CD4-positive, alpha-beta T cell (primary cell): ENCODE measurements around the gene PDZD4. TPM values are rescaled to one million over a fixed set of nuclear protein-coding genes. Genes with fewer than 3 reads are reported as not detected.

Experiments
- ATAC-seq: fragments of 200-7000 bp; cut with Tn5 transposase; one replicate; pipeline ENCODE4 v1.10.0; 2022; ENCODE audit warnings: mild to moderate bottlenecking; ENCODE audit not compliant: poor library complexity
- CTCF ChIA-PET: fragments of 350-600 bp; sonication (Branson Sonifier 250); formaldehyde crosslinking; loops from one replicate; lab custom pipeline; 2021; ENCODE audit warnings: antibody characterized with exemption, inconsistent platforms; lab: Charles Lee
- POLR2A ChIA-PET: fragments of 350-600 bp; sonication (Branson Sonifier 250); formaldehyde crosslinking; loops from one replicate; lab custom pipeline; 2021; ENCODE audit warnings: antibody characterized with exemption, inconsistent platforms; lab: Charles Lee
- DNase-seq, 14 experiments: peaks; one replicate each; pipeline ENCODE4 v3.0.0-alpha.2; 2013 to 2020; ENCODE audit warnings: mixed read lengths in 2 of 14
- H3K27ac ChIP-seq, 2 donors: one replicate each; pipeline versions ENCODE4 v1.5.1 to v1.7.0; 2013; ENCODE audit warnings: low read length in 2 of 2, low read depth in 1 of 2, mild to moderate bottlenecking in 1 of 2
- H3K27me3 ChIP-seq, 2 experiments: 1 replicate in 1 of 2; 2 replicates in 1 of 2; pipeline versions ENCODE4 v1.6.1 to v1.7.0; 2013; ENCODE audit warnings: low read length in 2 of 2, control low read depth in 1 of 2, mild to moderate bottlenecking in 1 of 2, moderate library complexity in 1 of 2; ENCODE audit not compliant: insufficient read depth in 2 of 2, control insufficient read depth in 1 of 2
- H3K36me3 ChIP-seq: one replicate; pipeline ENCODE4 v1.6.1; 2013; ENCODE audit warnings: low read length, control low read depth; ENCODE audit not compliant: insufficient read depth
- H3K4me1 ChIP-seq: one replicate; pipeline ENCODE4 v1.6.1; 2013; ENCODE audit warnings: low read length, control low read depth; ENCODE audit not compliant: insufficient read depth
- H3K4me3 ChIP-seq: one replicate; pipeline ENCODE4 v1.5.1; 2013; ENCODE audit warnings: mild to moderate bottlenecking, low read length, moderate library complexity
- H3K9me3 ChIP-seq, 2 experiments: 1 replicate in 1 of 2; 2 replicates in 1 of 2; pipeline versions ENCODE4 v1.6.1 to v1.7.0; 2013; ENCODE audit warnings: low read length in 2 of 2, mild to moderate bottlenecking in 2 of 2, control low read depth in 1 of 2, moderate library complexity in 1 of 2; ENCODE audit not compliant: control insufficient read depth in 1 of 2, insufficient read depth in 1 of 2
- H3K27ac Mint-ChIP-seq: one replicate; pipeline ENCODE4 v1.8.0; 2020; ENCODE audit warnings: mixed read lengths
- H3K27me3 Mint-ChIP-seq: one replicate; pipeline ENCODE4 v1.8.0; 2021; ENCODE audit warnings: mixed read lengths
- H3K36me3 Mint-ChIP-seq: one replicate; pipeline ENCODE4 v1.8.0; 2021; ENCODE audit warnings: low read depth, mixed read lengths
- H3K4me1 Mint-ChIP-seq: one replicate; pipeline ENCODE4 v1.8.0; 2021; ENCODE audit warnings: low read depth, mixed read lengths
- H3K4me3 Mint-ChIP-seq: one replicate; pipeline ENCODE4 v1.8.0; 2020; ENCODE audit warnings: mild to moderate bottlenecking, mixed read lengths
- H3K9me3 Mint-ChIP-seq: one replicate; pipeline ENCODE4 v1.8.0; 2020; ENCODE audit warnings: mixed read lengths
- intact Hi-C, 2 experiments: fragments of 100-400 bp; cut with DNase I in 1 of 2; cut with micrococcal nuclease in 1 of 2; formaldehyde crosslinking; loops; one replicate each; pipeline versions ENCODE4 v1.15.1 to v1.9.0; 2023 to 2025; cut with DNase I, micrococcal nuclease
- total RNA-seq, 174 experiments: library from RNA in 2 of 174; stranded (reverse) in 2 of 174; gene quantifications; one replicate each; pipeline ENCODE4 v1.2.3 and lab custom pipeline; 2021 to 2026
- TF ChIP-seq, protein P1 (sequence below): fragments of 200-600 bp; IDR thresholded peaks from one replicate; pipeline ENCODE4 v1.8.0; 2022; ENCODE audit warnings: antibody characterized with exemption, mild to moderate bottlenecking

PDZD4 gene
- total RNA-seq, 2 experiments from 2014 or later, result 24.8 to 26.8 TPM

DNA sequence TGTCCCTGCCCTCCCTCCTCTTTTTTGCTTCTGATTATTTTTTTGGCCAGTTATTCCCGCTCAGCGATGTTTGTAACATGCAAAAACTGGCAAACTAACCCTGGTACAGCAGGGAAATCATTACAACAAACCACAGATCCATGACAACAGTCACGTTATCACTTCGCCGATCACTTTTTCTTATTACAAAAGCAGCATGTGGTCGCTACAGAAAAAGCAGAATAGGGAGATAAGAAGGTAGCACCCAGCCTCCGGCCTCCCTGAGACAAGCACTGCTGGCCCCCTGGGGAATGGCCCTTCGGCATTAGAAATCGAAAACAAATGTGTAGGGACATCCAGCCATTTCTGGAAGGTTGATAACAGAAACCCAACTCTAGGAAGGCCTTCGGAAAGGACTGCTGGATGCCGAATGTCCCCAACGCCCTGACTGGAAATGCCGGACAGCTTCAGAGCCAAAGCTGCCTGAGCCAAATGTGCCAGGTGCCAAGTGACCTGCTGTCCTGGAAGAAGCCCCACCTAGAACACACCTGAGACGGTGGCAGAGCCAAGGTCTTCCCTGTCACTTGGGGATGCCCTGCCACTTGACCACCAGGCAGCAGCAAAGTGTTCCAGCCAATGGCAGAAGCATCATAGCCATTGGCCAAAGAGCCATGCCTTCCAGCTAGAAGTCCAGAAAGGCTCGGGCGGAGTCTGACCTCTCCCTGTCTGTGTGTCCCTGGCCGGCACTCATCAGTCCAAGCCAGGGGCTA is 39.1 kb downstream of the PDZD4 start:
- POLR2A ChIA-PET, result interaction anchor here (0.6 kb wide), 1 partner anchor 158 kb away, joined by 3 read pairs; no protein-coding TSS in a partner anchor
- peaks cover 24% of the 10 kb centered on the region for H3K36me3 ChIP-seq
- H3K36me3 Mint-ChIP-seq, result peaks cover 19% of the 10 kb centered on the region
- no peaks in the 10 kb centered on the region for H3K27me3 ChIP-seq
- intact Hi-C loops, result loop anchor here in 1 of 2 experiments (5.0 kb wide), 1 partner anchor 64 kb away; no protein-coding TSS in a partner anchor
- no peak overlapping the region for H3K4me3 Mint-ChIP-seq
- no peaks in the 10 kb centered on the region for H3K9me3 ChIP-seq
- H3K27ac ChIP-seq, result no peak overlapping the region
- ATAC-seq (no peak), DNase-seq (no peak)
- peaks cover 38% of the 10 kb centered on the region for H3K4me1 ChIP-seq
- no peaks in the 10 kb centered on the region for H3K27me3 Mint-ChIP-seq
- peaks cover 13% of the 10 kb centered on the region for H3K4me1 Mint-ChIP-seq
- no peak overlapping the region for H3K4me3 ChIP-seq
- H3K9me3 Mint-ChIP-seq, result no peaks in the 10 kb centered on the region
- H3K27ac Mint-ChIP-seq, result no peak overlapping the region
- CTCF ChIA-PET, result no interaction called here
- TF ChIP-seq, protein P1, sequence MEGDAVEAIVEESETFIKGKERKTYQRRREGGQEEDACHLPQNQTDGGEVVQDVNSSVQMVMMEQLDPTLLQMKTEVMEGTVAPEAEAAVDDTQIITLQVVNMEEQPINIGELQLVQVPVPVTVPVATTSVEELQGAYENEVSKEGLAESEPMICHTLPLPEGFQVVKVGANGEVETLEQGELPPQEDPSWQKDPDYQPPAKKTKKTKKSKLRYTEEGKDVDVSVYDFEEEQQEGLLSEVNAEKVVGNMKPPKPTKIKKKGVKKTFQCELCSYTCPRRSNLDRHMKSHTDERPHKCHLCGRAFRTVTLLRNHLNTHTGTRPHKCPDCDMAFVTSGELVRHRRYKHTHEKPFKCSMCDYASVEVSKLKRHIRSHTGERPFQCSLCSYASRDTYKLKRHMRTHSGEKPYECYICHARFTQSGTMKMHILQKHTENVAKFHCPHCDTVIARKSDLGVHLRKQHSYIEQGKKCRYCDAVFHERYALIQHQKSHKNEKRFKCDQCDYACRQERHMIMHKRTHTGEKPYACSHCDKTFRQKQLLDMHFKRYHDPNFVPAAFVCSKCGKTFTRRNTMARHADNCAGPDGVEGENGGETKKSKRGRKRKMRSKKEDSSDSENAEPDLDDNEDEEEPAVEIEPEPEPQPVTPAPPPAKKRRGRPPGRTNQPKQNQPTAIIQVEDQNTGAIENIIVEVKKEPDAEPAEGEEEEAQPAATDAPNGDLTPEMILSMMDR, result no peak

DNA sequence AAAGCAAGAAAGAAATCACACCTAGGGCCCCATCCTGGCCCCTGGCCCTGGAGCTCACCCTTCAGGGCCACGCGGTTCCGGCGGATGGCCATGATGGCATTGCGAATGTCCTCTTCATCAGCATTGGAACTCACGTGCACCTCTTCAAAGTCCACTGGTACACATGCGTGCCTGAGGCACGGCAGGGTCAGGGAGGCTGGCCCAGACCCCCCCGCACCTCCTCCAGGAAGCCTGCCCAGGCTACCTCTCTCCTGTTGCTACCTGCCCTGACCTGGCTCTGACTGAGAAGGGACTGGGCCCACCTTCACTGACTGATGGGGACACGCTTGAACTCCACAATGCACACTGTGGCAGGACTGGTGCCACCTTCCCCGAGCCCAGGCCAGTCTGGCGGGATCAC is 40.7 kb downstream of the PDZD4 start:
- Mint-ChIP-seq H3K4me3 (no peak overlapping the region), H3K27me3 (no peaks in the 10 kb centered on the region), H3K4me1 (peaks cover 9% of the 10 kb centered on the region), H3K27ac (no peak overlapping the region), H3K36me3 (peaks cover 22% of the 10 kb centered on the region), H3K9me3 (no peaks in the 10 kb centered on the region)
- DNase-seq (no peak), ATAC-seq (no peak)
- no peaks in the 10 kb centered on the region for H3K27me3 ChIP-seq
- CTCF ChIA-PET, result no interaction called here
- no peak overlapping the region for H3K4me3 ChIP-seq
- POLR2A ChIA-PET, result no interaction called here
- H3K27ac ChIP-seq, result no peak overlapping the region
- no peaks in the 10 kb centered on the region for H3K9me3 ChIP-seq
- TF ChIP-seq, protein P1, result no peak
- H3K4me1 ChIP-seq, result peaks cover 24% of the 10 kb centered on the region
- intact Hi-C loops, result loop anchor here in 1 of 2 experiments (5.0 kb wide), 1 partner anchor 62 kb away; no protein-coding TSS in a partner anchor
- H3K36me3 ChIP-seq, result peaks cover 26% of the 10 kb centered on the region

DNA sequence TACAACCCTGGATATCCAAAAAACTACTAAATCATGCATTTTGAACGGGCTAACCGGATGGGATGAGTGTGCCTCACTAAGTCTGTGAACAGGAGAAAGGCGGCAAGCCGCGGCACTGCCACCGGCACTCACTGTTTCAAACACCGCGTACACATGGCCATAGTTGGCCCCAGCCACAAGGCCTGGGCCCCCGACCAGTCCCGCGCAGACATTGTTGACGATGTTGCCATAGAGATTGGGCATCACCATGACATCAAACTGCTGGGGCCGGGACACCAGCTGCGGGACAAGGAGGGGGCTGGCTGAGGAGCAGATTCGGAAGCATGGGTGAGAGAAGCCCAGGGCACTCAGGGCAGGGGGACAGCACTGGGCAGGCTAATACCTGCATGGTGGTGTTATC is 43.7 kb downstream of the PDZD4 start:
- Mint-ChIP-seq H3K4me3 (no peak overlapping the region), H3K27ac (no peak overlapping the region), H3K4me1 (no peaks in the 10 kb centered on the region), H3K36me3 (peaks cover 11% of the 10 kb centered on the region), H3K27me3 (no peaks in the 10 kb centered on the region), H3K9me3 (no peaks in the 10 kb centered on the region)
- ATAC-seq, result no peak
- CTCF ChIA-PET, result no interaction called here
- POLR2A ChIA-PET, result no interaction called here
- Histone ChIP-seq H3K27ac (no peak overlapping the region), H3K4me3 (no peak overlapping the region), H3K36me3 (peaks cover 26% of the 10 kb centered on the region), H3K4me1 (peaks cover 4% of the 10 kb centered on the region), H3K9me3 (no peaks in the 10 kb centered on the region), H3K27me3 (no peaks in the 10 kb centered on the region)
- TF ChIP-seq, protein P1, result no peak
- intact Hi-C loops, result no loop called here
- no peak for DNase-seq
